Skin of body (tissue), 2 donors: ENCODE data around the gene CTDNEP1. TPM values are rescaled to one million over a fixed set of nuclear protein-coding genes. Genes with fewer than 3 reads are reported as not detected.
A peak's percentile ranks its signal among the peaks of the same experiment; 100 is the strongest.

ENCODE experiments used
- DNase-seq: peaks from one replicate; lab custom pipeline; 2025; lab: John Stamatoyannopoulos, UW
- total RNA-seq: library from RNA; depleted of rRNA; stranded (reverse); fragments of >200 nt; gene quantifications from one replicate; pipeline ENCODE4 v1.2.3, GENCODE V29; 2014

CTDNEP1 gene
- 44.1 TPM for total RNA-seq

DNA sequence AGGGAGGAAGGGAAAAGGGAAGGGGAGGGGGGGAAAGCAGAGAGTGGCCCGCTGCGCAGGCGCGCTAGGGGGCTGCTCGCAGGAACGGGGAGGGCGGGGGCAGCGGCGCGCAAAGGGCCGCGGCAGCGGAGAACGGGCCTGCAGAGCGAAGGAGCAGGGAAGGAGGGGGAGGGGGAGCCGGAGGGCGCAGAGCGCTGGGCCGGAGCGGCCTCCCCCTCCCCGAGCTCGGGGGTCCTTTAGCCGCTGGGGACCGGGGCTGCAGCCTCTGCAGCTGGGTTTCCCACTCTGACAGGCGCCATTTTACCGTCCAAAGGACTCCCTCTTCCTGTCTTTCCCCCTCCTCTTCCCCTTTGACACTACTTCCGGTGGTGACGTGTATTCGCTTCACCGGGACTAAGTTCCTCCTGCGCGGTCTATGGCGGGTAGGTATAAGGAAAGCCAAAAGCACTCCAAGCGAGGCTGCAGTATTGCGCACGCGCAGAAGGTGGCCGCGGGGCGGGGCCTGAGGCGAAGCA is at the start of gene CTDNEP1:
CTDNEP1 (minus strand) TSS at position 74 of the 515 bp plus-strand sequence. CDS start 438 bp downstream, outside the sequence.
- DNase-seq: peak; percentile 100

DNA sequence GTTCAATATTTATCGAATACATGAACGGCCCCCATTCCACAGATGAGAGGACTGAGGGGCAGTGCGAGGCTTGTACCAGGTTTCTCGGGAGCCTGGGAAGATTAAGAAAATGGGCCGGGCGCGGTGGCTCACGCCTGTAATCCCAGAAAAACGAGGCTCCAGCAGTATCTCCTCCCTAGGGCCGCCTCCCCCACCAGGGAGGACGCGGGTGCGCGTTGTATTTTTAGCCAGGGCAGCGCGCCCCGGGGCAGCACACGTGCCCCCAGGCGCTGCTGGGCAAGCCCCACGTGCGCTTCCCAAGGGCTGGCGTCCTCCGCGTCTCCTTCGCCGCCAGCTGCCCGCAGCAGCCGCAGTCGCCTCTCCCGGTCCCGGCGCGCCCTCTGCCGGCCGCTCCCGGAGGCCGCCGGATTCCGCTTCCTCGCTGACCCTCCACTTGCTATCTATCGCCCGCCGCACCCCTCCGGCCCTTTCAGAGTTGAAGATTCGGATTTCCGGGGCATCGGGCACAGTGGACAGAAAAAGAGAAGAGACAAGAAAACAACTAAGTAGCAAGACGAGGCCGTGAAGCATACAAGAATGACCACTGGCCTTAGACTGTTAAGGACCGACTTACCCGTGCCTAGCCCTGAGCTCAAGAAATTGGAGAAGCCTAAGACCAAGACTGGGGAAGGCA is 44.8 kb upstream of the CTDNEP1 start:
- DNase-seq: no peak

GRCh38 chr17:7295230-7296180 is 44.0 kb upstream of the CTDNEP1 start:
- DNase-seq: no peak

DNA sequence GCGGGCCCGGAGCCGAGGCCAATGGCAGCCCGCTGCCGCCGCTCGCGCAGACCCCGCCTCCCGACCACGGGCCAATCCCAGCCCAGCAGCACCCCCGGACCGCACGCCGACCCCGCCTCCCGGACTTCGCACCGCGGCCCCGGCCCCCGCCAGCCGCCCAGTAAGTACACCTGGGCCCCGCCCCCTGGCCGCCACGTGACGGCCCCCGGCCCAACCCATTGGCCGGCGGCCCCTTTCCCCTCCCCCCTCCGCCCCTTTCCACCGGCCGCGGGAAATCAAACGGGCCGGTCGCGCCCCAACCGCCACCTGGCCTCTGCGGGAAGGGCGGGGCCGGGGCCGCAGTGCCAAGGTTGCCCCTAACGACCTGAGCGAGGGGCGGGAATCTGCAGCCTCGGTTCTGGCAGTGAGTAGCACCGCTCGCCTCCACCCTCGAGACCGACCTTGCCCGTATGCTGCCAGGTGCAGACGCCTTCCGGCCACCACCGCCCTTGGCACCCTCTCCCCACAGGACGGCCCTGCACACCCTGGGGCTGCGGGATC is 43.1 kb upstream of the CTDNEP1 start, which contains the start of gene YBX2:
YBX2 (minus strand) TSS at position 26 of the 540 bp plus-strand sequence. CDS start 139 bp downstream, outside the sequence.
- DNase-seq: no peak

- DNase-seq: no peak
Observed at GRCh38 chr17:7293816-7294613, 42.5 kb upstream of the CTDNEP1 start.

- DNase-seq: no peak
Observed at GRCh38 chr17:7293159-7293558, 41.6 kb upstream of the CTDNEP1 start.

- DNase-seq: no peak
Observed at GRCh38 chr17:7292729-7293128, 41.2 kb upstream of the CTDNEP1 start.

DNA sequence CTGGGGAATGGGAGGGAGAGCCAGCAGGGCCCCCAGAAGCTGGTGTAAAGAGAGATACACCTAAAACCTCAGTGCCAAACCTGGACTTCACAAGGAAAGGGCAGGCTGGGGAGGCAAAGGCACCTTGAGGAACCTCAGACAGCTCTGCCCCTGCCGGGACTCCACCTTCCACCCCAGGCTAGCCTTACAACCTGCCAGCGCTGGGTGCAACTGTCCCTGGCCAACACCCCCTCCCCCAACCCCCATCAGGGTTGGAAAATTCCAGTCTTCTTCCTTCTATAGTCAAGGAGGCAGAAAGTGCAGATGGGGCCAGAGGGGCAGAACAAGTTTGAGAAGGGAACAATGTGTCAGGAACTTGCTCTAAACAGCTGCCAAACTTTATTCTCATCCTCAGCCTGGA is 40.7 kb upstream of the CTDNEP1 start:
- no peak for DNase-seq

GRCh38 chr17:7290685-7291084 is 39.2 kb upstream of the CTDNEP1 start:
- no peak for DNase-seq

GRCh38 chr17:7290166-7290565 is 38.6 kb upstream of the CTDNEP1 start:
- DNase-seq: no peak

GRCh38 chr17:7289256-7290032 is 37.9 kb upstream of the CTDNEP1 start:
- DNase-seq: no peak

GRCh38 chr17:7285679-7286078 is 34.1 kb upstream of the CTDNEP1 start:
- no peak for DNase-seq

DNA sequence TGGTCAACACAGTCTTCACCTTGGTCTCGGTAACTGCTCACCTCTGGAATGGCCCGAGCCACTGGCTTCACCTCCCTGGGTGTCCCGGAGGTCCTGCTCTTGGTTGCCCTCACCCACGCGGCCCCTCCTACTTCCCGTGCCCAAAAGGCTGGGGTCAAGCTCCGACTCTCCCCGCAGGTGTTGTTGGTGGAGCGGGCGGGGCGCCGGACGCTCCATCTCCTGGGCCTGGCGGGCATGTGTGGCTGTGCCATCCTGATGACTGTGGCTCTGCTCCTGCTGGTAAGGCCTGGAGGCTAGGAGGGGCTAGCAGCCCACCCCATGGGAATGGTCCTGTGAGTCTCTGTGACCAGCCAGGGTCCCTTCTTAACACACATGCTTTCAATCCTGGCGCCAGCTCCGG is 33.4 kb upstream of the CTDNEP1 start:
- no peak for DNase-seq

GRCh38 chr17:7283471-7284216 is 32.1 kb upstream of the CTDNEP1 start:
- DNase-seq: no peak

GRCh38 chr17:7282752-7283321 is 31.3 kb upstream of the CTDNEP1 start:
- no peak for DNase-seq

DNA sequence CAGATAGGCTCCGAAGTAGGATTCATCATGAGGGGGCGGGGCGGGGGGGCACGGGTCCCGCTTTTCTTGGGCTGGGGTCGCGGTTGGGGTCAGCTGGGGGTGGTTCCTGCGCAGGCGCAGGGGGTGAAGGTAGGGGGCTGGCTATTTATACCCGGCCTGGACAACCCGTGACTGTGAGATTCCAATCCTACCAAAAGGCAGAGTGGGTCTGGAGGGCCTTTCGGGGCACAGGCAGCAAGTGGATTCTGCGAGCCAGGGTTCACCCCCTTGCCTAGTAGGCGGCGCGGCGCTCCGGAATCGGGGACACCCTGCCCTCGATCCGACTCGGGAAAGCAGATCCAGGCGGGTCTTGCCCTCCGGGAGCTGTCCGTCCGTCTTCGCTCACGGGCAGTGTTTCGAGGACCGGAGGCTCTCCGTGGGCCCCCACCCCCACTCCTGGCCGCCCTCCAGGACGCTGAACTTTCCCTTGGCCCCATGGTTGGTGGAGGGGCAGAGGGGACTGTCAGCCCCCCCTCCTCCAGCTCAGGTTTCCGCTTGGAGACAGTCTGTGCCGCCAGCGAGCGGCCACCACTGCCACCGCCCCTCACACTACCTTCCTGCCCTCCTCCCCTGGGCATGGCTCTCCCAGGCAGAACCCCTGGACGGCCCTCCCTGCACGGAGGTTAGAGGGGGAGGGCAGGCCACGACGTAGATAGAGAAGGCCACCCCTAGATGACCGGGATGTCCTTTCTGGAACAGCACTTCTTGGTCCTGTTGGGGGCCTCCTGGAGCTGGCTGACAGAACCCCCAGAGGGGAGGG is 30.6 kb upstream of the CTDNEP1 start:
- no peak for DNase-seq

GRCh38 chr17:7281074-7281952 is 29.8 kb upstream of the CTDNEP1 start, which contains the start of gene SLC2A4:
TSS of gene SLC2A4 (plus strand) at chr17:7281718. CDS start at chr17:7281935, 217 bp downstream.
- peak; percentile 87 for DNase-seq
